Activated gamma-delta T cell treated with anti-CD3 and anti-CD28 coated beads, Interleukin-2, amount 50 U/mL, for 16 hours (primary cell): ENCODE data around the gene COPZ2.
"Not testable (repeated sequence)": the region's sequence is repeated elsewhere in the genome, so short reads cannot be mapped to it uniquely, and the experiment has no call there.

Experiments
- DNase-seq: peaks from one replicate; pipeline ENCODE4 v3.0.0-alpha.2; 2020; ENCODE audit warnings: low read depth

COPZ2 gene

DNA sequence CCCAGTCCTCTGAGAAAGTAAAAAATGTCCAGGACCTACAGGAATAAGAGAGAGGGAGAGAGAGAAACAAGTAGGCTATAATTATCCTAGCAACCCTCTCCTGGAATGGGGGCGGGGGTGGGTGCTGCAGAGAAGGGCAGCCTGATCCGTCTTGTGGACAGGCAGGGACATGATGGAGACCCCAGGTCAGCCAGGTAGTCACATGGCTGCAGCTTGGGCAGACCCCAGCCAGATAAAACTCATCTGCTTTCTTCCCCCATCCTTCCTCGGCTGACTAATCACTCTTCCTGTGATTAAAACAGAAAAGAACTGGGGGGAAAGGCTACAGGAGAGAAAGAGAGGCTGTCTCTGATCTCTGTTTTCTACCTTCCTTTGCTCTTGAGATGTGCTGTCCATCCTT, 32.6 kb downstream of the COPZ2 start:
- no peak for DNase-seq

DNA sequence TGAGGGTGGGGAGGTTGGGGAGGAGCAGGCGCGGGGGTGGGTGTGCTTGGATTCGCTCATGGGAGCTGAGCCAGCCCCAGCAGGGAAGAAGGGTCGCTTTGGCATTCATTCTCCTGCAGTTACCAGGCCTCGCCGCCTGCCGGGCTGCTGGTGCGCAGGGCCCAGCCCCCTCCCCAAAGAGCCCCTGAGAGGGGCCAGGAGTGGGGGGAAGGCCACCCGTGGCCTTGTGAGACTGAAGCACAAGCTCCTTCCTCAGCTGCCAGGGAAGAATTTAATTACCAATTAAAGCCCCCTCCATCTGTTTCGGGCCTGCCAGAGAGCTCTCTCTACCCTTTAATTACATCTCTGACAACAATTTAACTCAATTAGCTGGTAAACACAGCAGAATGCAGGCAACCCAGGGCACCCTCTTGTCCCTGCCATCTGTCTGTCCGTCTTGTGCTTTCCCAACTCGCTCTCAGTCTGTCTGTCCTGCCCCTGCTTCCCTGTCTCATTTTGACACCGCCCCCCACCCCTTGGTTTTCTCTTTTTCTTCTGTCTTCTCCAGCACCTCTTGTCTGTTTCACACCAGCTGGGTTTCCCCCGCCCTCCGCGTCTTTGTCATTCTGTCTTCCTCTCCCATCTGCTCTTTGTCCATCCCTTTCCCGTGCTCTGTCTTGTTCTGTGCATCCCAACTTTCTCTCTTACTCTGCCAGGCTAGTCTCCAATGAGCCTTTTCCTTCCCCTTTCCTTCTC, 34.0 kb downstream of the COPZ2 start:
- DNase-seq = no peak

DNA sequence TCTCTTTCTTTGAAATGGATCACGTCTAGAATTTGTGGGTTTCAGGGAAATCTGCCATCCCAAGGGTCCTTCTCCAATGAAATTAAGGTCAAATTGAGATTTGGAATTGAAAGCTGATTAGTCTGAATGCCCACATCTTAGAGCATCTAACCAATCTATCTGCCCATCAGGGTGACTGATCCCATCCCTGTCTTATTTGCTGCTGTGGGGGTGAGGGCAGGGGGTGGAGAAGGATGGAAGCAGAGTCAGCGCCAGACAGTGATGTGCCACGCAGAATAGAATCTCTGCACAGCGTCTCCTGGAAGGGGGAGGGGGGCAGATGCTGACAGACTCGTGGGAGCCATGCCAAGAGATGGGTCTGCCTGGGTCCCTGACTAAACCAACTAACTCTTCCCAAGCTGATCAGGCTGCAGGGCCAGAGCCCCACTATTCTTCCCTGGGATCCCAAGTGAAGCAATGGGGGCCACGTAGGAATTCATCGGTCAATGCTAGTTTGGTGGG, 34.6 kb downstream of the COPZ2 start:
- no peak for DNase-seq

GRCh38 chr17:48002266-48002915, 35.2 kb downstream of the COPZ2 start:
- DNase-seq = no peak

DNA sequence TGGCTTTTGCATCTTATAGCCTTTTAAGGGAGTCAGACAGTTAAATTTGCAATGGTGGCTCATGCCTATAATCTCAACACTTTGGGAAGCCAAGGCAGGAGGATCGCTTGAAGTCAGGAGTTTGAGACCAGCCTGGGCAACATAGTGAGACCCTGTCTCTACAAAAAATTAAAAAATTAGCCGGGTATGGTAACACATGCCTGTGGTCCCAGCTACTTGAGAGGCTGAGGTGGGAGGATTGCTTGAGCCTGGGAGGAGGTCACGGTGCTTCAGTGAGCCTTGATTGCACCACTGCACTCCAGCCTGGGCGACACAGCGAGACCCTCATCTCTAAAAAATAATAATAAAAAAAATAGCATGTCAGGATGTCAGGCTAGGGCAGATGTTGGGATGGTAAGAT, 35.9 kb downstream of the COPZ2 start:
- DNase-seq = not testable (repeated sequence)

GRCh38 chr17:48001197-48001596, 36.4 kb downstream of the COPZ2 start:
- DNase-seq = no peak

GRCh38 chr17:47999582-47999981, 38.0 kb downstream of the COPZ2 start:
- no peak for DNase-seq

- no peak for DNase-seq
These were observed 39.6 kb downstream of the COPZ2 start for GRCh38 chr17:47998044-47998443.

DNA sequence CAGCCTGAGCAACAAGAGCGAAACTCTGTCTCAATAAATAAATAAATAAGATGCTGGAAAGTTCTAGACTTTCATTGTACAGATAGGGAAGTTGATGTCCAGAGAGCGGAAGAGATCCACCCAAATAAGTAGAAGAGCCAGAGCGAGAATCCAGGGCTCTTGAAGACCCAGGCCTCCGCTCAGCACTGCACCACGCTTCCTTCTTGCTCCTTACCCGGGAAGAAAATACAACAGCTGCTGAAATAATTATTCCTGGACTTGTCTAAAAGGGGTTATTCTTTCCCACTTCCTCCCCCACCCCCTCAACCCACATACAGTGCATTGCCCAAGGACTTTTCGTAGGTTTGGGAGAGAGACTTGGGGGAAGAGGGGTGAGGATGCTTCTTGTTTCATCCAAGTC, 40.0 kb downstream of the COPZ2 start:
- DNase-seq = no peak

DNA sequence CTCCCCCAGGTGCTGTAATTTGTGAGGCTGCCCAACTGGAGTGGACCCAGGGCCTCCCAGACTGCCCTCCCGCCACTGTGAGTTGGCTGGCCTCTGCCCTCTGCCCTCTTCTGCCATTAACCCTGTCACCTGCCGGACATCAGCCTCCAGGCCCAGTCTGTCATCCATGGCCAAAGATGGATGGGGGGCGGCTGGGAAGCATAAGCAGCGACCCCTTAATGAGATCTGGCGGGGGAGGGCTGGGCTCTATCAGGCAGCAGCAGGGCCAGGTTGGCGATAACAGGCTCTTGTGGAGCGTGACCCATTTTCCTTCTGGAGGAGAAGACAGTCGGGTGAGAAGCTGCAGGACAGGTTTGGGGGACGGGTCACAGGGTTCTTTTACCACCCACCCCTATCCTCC, 41.4 kb downstream of the COPZ2 start:
- no peak for DNase-seq

DNA sequence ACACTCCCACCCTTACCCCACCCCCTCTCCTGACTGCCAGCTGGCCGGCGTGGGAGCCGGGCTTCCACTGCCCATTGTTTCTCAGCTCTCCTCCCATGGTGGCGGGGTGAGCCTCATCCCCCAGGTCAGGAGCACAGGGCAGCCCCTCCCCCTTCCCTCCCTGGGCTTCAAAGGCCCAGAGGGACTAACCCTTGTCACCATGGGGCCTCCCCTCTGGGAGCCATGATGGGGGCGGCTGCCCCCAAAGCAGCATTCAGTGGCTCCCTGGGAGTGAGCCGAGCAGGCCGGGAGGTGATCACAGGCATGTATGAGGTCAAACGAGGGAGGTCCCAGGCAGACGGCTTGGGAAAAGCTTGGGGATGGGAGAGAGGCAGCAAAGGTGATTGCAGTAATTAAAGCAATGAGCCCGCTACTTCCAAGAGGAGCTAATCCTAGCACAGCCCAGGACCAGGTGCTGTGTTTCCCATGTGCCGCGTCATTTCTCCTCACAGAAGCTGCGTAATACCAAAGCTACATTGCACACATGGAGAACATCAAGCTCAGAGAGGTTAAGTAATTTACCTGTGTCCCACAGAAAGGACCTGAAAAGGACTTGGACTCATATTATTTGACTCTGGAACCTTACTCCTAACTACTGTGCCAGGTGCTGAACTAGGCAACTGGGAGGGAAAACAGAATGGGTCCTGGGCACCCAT, 42.2 kb downstream of the COPZ2 start:
- no peak for DNase-seq

GRCh38 chr17:47994724-47995123, 42.9 kb downstream of the COPZ2 start:
- no peak for DNase-seq

DNA sequence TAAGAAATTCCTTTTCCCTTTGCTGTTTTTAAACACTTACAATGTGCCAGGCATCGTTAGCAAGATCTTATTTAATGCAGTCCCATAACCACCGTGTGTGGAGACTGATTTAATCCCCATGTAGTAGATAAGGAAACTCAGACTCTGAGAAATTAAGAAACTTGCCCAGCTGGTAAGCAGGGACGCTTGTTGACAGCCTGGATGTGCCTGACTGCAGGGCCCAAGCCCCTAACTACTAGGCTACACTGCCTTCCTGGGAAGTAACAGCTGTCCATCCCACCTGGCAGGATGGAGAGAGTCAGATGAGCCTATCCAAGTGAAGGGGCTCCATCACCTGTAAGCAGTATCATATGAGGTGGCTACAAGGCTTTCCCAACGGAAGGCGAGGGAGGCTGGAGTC, 43.6 kb downstream of the COPZ2 start:
- no peak for DNase-seq

DNA sequence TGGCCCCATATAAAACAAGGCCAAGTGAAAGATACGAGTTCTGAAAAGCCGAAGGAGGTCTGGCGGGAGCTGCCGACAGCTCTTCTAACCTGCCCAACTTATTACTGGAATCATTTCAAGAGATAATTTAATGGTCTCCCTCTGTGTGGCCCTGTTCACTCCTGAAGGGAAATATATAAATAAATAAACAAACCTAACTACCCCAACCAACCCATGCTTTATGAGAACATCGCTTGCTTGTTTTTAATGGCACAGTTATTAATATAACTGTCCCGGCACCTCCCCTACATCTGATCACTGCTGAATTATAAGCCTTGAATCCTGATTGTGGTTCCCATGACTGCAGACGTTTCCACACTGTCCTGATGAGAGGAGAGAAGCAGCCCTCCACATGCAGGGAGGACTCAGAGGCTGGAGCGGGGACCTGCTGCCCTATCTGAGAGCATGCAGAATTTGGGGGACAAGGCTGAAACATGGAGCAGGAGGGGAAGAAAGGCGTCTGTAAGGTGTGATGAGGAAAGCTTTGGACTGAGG, 44.5 kb downstream of the COPZ2 start:
- DNase-seq = no peak

GRCh38 chr17:47992216-47992615, 45.4 kb downstream of the COPZ2 start:
- no peak for DNase-seq

DNA sequence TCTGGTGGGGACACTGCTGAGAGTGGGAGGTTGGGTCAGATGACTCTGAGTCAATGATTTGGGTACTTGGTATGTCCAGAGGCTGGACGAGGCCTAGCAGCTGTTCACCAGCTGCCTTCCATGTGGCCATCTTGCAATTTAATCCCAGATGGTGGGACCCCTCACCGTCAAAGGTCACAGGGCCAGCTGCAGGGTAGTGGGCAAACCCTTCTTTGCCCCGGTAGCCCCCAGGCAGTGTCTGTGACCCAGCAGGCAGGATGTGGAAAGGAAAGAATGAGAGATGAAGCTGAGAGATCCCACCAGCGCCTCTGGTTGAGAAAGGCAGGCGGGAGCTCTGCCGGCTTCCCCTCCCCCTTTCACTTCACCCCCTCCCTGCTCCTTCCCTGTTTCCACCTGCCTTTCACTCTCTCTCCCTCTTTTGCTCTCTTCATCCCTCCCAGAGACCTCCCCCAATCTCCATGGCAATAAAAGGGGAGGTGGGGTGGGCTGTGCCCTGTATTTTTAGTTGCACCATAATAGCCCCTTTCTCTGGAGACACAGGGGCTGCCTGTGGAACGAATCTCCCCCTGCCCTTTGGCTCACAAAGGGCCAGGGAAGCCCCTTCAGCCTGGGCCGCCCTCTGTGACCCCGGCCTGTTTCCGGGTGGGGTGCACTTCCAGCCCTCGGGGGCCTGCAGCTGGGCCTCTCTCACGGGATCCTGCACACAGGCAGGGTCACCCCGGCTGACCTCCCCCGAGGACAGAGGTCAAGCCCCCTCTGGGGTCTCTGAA, 46.5 kb downstream of the COPZ2 start:
- no peak for DNase-seq

- DNase-seq = no peak
These were observed 47.9 kb downstream of the COPZ2 start for GRCh38 chr17:47989700-47990099.

GRCh38 chr17:47989159-47989558, 48.4 kb downstream of the COPZ2 start:
- no peak for DNase-seq

GRCh38 chr17:47988445-47988844, 49.2 kb downstream of the COPZ2 start:
- DNase-seq = not testable (repeated sequence)

- no peak for DNase-seq
These were observed 50.3 kb downstream of the COPZ2 start for GRCh38 chr17:47987240-47987835.

DNA sequence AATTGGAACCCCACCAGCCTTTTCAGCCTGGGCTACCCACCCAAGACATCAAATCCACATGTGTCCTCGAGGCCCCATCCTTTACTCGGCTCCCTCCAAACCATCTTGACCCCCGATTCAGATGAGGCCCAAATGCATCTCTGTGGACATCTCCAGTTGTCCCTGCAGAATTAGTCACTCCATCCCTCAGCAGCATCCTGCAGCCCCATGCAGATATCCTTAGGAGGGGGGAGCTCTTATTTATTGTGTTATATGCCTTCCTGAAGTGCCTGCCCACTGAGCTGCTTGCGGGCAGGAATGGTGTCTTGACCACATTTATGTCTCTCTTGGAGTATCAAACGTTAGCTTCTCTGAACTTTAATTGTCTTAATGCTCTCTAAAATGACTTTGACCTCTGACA, 51.1 kb downstream of the COPZ2 start:
- no peak for DNase-seq
